Liver (tissue), 9 donors: ENCODE data around the gene PIP5K1C. TPM values are rescaled to one million over a fixed set of nuclear protein-coding genes. Genes with fewer than 3 reads are reported as not detected.

Experiments
- DNase-seq: peaks from one replicate; pipeline ENCODE4 v3.0.0-alpha.2; 2017; ENCODE audit warnings: low spot score
- H3K27ac ChIP-seq, 2 donors: one replicate each; pipeline ENCODE4 v1.7.0; 2013; ENCODE audit warnings: inconsistent platforms in 2 of 2, low read length in 2 of 2, control low read depth in 1 of 2, low read depth in 1 of 2, mild to moderate bottlenecking in 1 of 2
- H3K27me3 ChIP-seq, 4 donors: one replicate each; pipeline versions ENCODE4 v1.6.1 to v1.7.0; 2013; ENCODE audit warnings: low read length in 3 of 4, inconsistent platforms in 1 of 4, mild to moderate bottlenecking in 1 of 4, moderate library complexity in 1 of 4; ENCODE audit not compliant: control insufficient read depth in 4 of 4, insufficient read depth in 4 of 4
- H3K36me3 ChIP-seq, 4 donors: one replicate each; pipeline versions ENCODE4 v1.6.1 to v1.7.0; 2013; ENCODE audit warnings: low read length in 3 of 4, mild to moderate bottlenecking in 3 of 4, low read depth in 1 of 4, moderate library complexity in 1 of 4; ENCODE audit not compliant: control insufficient read depth in 4 of 4, insufficient read depth in 3 of 4
- H3K4me1 ChIP-seq, 4 donors: one replicate each; pipeline versions ENCODE4 v1.6.1 to v1.7.0; 2013; ENCODE audit warnings: low read length in 3 of 4, mild to moderate bottlenecking in 3 of 4, moderate library complexity in 1 of 4; ENCODE audit not compliant: control insufficient read depth in 4 of 4, insufficient read depth in 4 of 4
- H3K4me3 ChIP-seq, 3 donors: one replicate each; pipeline versions ENCODE4 v1.6.1 to v1.7.0; 2013; ENCODE audit warnings: low read length in 3 of 3, control low read depth in 1 of 3, low read depth in 1 of 3, mild to moderate bottlenecking in 1 of 3
- H3K9ac ChIP-seq, 2 donors: one replicate each; pipeline ENCODE4 v1.7.0; 2013; ENCODE audit warnings: low read length in 2 of 2, mild to moderate bottlenecking in 2 of 2, moderate library complexity in 2 of 2, control low read depth in 1 of 2, low read depth in 1 of 2
- H3K9me3 ChIP-seq, 4 donors: one replicate each; pipeline versions ENCODE4 v1.6.1 to v1.7.0; 2013; ENCODE audit warnings: low read length in 3 of 4; ENCODE audit not compliant: control insufficient read depth in 4 of 4
- CTCF ChIP-seq: fragments of 150-350 bp; IDR thresholded peaks from 2 replicates; pipeline ENCODE4 v1.5.1; 2017; ENCODE audit warnings: improper control_type of control experiment, low read depth, low read length; ENCODE audit not compliant: missing input control
- EGR1 ChIP-seq, 2 donors: IDR thresholded peaks; 2 replicates each; pipeline ENCODE4 v1.6.1; 2016 to 2018; ENCODE audit warnings: antibody characterized with exemption in 2 of 2, low read depth in 2 of 2
- FOXA2 ChIP-seq: IDR thresholded peaks from 2 replicates; pipeline ENCODE4 v1.6.1; 2016; ENCODE audit warnings: antibody characterized with exemption
- JUND ChIP-seq, 2 donors: IDR thresholded peaks; 2 replicates each; pipeline ENCODE4 v1.6.1; 2016; ENCODE audit warnings: antibody characterized with exemption in 2 of 2
- RXRA ChIP-seq, 2 donors: IDR thresholded peaks; 2 replicates each; pipeline ENCODE4 v1.6.1; 2017 to 2018; ENCODE audit warnings: antibody characterized with exemption in 2 of 2, mild to moderate bottlenecking in 1 of 2
- SP1 ChIP-seq: IDR thresholded peaks from 2 replicates; pipeline ENCODE4 v1.6.1; 2018; ENCODE audit warnings: antibody characterized with exemption, mild to moderate bottlenecking
- TAF1 ChIP-seq: conservative IDR thresholded peaks from 2 replicates; pipeline ENCODE4 v1.6.1; 2016; ENCODE audit warnings: antibody characterized with exemption, mild to moderate bottlenecking
- YY1 ChIP-seq: IDR thresholded peaks from 2 replicates; pipeline ENCODE4 v1.6.1; 2016; ENCODE audit warnings: antibody characterized with exemption, mild to moderate bottlenecking
- ZBTB33 ChIP-seq: IDR thresholded peaks from 2 replicates; pipeline ENCODE4 v1.6.1; 2016; ENCODE audit warnings: antibody characterized with exemption
- WGBS: extraction: QIAGEN DNeasy Blood & Tissue Kit; methylation state at CpG from one replicate; pipeline ENCODE4 v1.1.7; 2013; 5-methylcytosine and 5-hydroxymethylcytosine counted together
- polyA plus RNA-seq, 2 donors: library from polyadenylated mRNA; stranded (reverse) in 1 of 2; unstranded in 1 of 2; fragments of 200-250 nt in 1 of 2; fragments of >200 nt in 1 of 2; fragmentation: Nextera tagmentation in 1 of 2; extraction: Ambion mirVana in 1 of 2; gene quantifications; one replicate each; pipeline versions ENCODE4 v1.2.1 to v1.2.3, GENCODE V29; 2013 to 2015
- total RNA-seq, 2 donors: library from RNA; depleted of rRNA; stranded (reverse); fragments of >200 nt; gene quantifications; one replicate each; pipeline ENCODE4 v1.2.3, GENCODE V29; 2014
- TF ChIP-seq, protein P1 (sequence below): IDR thresholded peaks from 2 replicates; pipeline ENCODE4 v1.6.1; 2016; ENCODE audit warnings: antibody characterized with exemption, mild to moderate bottlenecking
- TF ChIP-seq, protein P2 (sequence below): IDR thresholded peaks from 2 replicates; pipeline ENCODE4 v1.6.1; 2016; ENCODE audit warnings: antibody characterized with exemption
- donor health status: healthy.
- donor health status: healthy.
- donor health status: healthy.
- donor health status: healthy.
- donor health status: healthy.

Gene PIP5K1C
- total and polyA plus RNA-seq, 4 donors = 1.8 to 7.4 (median 6.0) TPM

DNA sequence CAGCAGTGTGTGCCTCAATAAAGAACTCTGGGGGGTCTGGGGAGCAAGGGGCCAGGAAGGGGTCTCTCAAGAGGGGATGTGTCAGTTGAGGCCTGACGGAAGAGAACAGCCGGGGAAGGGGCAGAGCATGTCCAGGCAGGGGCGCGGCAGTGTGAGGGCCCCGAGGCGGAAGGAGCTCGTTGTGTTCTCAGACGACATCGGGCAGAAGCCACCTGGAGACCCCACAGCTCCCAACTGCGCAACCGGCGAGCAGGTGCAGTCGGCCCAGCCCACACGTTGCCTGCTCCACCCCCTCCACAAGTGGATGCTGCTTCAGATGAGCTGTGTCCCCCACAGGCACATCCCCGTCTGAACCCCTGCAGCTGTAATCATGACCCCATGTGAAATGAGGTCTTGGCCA is 78.6 kb downstream of the PIP5K1C start:
- H3K4me1 ChIP-seq = peaks cover 4 to 24% (median 19%) of the 10 kb centered on the region in 4 donors
- no peaks in the 10 kb centered on the region for H3K27me3 ChIP-seq
- no peak for TF ChIP-seq TAF1
- TF ChIP-seq SP1 = no peak
- no peak for TF ChIP-seq ZBTB33
- no peak for TF ChIP-seq YY1
- no peak for TF ChIP-seq EGR1 (IDR thresholded peaks at IDR 0.05; ENCODE audit: low read depth in 2 of 2)
- TF ChIP-seq, protein P1, sequence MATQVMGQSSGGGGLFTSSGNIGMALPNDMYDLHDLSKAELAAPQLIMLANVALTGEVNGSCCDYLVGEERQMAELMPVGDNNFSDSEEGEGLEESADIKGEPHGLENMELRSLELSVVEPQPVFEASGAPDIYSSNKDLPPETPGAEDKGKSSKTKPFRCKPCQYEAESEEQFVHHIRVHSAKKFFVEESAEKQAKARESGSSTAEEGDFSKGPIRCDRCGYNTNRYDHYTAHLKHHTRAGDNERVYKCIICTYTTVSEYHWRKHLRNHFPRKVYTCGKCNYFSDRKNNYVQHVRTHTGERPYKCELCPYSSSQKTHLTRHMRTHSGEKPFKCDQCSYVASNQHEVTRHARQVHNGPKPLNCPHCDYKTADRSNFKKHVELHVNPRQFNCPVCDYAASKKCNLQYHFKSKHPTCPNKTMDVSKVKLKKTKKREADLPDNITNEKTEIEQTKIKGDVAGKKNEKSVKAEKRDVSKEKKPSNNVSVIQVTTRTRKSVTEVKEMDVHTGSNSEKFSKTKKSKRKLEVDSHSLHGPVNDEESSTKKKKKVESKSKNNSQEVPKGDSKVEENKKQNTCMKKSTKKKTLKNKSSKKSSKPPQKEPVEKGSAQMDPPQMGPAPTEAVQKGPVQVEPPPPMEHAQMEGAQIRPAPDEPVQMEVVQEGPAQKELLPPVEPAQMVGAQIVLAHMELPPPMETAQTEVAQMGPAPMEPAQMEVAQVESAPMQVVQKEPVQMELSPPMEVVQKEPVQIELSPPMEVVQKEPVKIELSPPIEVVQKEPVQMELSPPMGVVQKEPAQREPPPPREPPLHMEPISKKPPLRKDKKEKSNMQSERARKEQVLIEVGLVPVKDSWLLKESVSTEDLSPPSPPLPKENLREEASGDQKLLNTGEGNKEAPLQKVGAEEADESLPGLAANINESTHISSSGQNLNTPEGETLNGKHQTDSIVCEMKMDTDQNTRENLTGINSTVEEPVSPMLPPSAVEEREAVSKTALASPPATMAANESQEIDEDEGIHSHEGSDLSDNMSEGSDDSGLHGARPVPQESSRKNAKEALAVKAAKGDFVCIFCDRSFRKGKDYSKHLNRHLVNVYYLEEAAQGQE = no peak
- TF ChIP-seq, protein P2, sequence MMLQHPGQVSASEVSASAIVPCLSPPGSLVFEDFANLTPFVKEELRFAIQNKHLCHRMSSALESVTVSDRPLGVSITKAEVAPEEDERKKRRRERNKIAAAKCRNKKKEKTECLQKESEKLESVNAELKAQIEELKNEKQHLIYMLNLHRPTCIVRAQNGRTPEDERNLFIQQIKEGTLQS = no peak
- no peak for TF ChIP-seq RXRA (IDR thresholded peaks at IDR 0.05)
- no peak for TF ChIP-seq JUND (IDR thresholded peaks at IDR 0.05)
- TF ChIP-seq CTCF = no peak
- no peak overlapping the region for H3K4me3 ChIP-seq
- H3K9ac ChIP-seq = no peak overlapping the region
- 98% methylated on average over 15 of the region's 15 CpGs for WGBS
- no peak overlapping the region for H3K27ac ChIP-seq
- no peaks in the 10 kb centered on the region for H3K9me3 ChIP-seq
- no peak for DNase-seq
- H3K36me3 ChIP-seq = peaks cover 0 to 30% (median 5%) of the 10 kb centered on the region in 4 donors

DNA sequence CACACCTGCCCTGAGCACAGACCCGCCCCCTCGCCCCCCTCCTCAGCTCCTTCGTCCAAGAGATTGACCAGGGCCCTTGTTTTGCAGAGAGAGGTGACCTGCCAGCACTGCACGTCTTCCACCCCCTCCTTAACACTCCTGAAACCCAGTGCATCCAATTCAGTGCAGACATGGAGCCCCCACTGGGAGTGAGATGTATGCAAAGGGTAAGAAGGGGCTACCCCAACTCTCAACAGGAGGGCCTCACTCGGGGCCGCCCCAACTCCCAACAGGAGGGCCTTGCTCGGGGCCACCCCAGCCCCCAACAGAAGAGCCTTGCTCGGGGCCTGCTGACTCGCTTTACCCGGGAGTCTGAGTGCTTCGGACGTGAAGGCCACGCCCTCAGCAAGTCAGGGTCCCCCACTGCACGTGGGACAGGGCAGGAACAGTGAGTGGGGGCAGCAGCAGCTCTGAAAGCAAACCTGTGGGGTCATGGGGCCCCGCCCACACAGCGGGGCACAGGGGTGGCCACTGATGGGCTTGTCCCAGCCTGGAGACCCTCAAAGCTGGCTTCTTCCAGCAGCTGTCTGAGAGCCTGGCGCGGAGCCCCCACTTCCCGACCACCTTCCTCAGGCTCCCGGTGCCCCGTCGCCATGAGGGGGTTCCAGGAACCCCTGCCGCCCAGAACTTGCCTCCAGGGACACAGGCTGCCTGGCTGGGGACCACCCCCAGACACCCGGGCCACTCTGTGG is 79.3 kb downstream of the PIP5K1C start:
- Histone ChIP-seq H3K9ac (no peak overlapping the region), H3K9me3 (no peaks in the 10 kb centered on the region), H3K4me1 (peaks cover 4 to 21% (median 16%) of the 10 kb centered on the region in 4 donors), H3K27ac (no peak overlapping the region), H3K4me3 (no peak overlapping the region), H3K27me3 (no peaks in the 10 kb centered on the region), H3K36me3 (peaks cover 0 to 30% (median 6%) of the 10 kb centered on the region in 4 donors)
- WGBS = 92% methylated on average over 24 of the region's 24 CpGs
- no peak for TF ChIP-seq FOXA2
- DNase-seq = no peak
